ENCODE results near the gene PARPBP.
"Not testable (repeated sequence)": the region's sequence is repeated elsewhere in the genome, so short reads cannot be mapped to it uniquely, and the experiment has no call there.

Gene PARPBP

DNA sequence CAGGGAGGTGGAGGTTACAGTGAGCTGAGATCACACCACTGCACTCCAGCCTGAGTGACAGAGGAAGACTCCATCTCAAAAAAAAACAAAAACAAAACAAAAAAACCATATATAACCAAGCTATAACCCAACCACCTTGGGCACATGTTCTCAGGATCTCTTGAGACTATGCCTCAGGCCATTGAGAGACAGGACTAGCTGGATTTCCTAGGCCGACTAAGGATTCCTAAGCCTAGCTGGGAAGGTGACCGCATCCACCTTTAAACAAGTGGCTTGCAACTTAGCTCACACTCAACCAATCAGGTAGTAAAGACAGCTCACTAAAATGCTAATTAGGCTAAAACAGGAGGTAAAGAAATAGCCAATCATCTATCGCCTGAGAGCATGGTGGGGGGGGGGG is 35.2 kb downstream of the PARPBP start:
- not testable (repeated sequence) for DNase-seq

DNA sequence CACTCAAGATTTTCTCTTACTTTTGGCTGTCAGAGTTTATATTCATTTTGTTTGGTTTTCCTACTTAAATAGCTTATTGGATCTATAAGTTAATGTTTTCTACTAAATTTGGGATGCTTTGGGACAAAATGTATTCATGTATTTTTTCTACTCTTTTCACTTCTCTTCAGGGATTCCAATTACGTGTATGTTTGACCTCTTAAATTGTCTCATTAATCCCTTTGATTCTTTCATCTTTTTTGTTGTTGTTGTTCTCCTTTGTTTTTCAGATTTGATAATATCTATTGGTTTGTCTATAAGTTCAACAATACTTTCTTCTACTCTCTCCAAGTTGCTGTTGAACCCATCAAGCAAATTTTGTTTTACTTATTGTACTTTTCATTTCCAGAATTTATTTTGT is 43.4 kb downstream of the PARPBP start:
- DNase-seq = no peak

DNA sequence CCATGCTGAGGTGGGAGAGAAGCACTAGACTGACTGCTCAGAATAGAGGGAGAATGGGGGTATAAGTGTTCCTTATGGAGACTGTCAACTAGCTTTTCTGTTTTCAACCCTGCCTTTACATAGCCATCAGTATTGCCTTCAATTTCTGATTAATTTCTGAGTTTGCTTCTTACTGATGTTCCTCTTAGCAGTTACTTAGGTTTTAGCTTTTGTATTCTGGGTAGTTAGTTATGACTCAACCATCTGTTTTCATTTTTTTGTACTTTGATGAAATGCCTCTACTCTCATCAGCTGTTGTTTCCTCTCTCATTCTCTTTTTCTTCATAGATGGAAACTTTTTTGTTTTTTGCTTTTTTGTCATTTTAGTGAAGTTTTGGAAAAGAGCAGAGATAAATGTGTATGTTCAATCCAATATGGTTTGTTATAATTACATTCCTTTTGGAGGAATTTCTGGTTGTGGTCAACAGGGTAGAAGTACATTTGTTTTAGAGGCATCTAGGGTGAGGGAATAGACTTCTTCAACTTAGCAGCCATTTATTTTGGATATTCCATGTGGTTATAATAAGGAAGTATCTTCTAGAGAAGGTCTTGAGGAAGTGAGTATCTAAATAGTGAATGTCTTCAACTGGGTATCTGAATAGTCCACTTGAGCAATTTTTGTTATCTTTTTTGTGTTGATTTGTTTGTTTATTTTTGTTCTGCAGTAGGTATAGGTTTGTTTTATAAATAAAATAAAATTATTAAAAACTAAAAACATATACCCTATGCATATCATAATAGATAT is 48.0 kb downstream of the PARPBP start:
- no peak for DNase-seq

DNA sequence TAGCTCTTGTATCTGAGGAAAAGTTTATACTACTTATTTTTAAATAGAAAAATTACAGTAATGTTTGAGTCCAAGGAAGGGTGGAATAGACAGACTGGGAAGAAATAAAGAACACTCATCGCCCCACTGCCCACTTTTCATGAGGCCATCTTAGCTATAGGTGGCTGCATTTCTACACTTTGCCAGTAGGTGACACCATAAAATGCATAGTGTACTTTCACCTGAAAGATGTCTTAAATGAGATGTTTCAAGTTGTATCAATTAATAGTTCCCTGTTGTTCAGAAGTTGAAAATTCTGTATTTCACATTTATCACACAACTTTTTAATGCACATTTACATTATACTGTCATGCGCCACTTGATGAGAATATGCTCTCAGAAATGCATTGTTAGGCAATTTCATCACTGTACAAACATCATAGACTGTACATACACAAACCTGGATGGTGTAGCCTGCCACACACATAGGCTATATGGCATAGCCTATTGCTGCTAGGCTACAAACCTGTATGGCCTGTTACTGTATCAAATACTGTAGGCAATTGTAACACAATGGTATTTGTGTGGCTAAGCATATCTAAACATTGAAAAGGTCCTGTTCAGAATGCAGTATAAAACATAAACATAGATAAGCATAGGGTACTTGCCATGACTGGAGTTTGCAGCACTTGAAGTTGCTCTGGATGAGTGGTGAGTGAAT is 50.1 kb downstream of the PARPBP start:
- peak; percentile 30 for DNase-seq

DNA sequence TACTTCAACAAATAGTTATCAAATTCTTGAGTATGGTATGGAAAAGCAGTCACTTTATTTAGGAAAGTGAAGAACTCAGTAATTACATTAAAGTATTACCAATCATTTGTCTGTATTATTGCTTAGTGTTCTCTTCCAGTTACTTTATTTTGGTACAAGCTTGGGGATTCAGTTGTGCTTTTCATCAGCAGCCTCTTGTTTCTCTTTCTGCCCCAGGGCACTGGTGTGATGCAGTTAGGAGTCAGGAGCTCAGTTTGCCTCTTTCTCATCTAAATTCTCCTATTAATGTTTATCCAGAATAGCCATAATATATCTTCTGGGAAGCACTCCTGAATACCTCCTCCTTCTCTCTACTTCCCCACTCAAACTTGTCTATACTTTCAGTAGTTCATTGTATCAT is 52.0 kb downstream of the PARPBP start:
- no peak for DNase-seq

DNA sequence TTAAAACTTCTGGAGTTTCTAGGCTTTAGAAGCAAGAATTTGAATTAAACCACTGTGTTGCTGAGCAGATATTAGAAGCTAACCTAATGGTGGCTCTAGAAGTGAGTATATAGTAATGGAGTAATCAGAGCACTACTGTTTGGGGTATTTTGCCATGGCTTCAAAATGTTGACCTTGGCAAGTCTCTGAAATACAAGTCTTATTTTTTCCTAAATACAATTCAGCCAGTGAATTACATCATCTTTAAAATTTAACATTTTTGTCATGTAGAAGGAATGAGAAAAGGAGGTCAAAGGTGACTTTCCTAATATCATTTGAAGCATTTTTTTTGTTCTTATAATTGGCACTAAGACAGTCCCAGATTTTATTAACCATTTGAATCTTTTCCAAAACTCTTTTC is 52.5 kb downstream of the PARPBP start:
- no peak for DNase-seq

DNA sequence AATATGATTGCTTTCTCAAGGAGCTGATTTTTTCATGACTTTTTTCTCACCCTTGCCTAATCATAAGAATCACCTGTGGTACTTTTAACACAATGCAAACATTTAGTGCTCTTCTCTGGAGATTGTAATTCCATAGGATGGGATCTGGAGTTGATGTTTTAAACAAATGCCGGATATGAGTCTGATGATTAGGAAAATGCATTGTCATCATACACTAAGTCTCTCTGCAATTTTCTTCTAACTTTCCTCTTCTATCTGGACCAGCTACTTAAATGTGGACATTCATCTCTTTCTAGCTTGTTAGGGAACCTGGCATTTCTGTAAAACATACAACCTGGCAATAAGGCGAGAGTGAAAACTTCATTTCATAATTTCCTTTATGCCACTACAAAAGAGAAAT is 54.1 kb downstream of the PARPBP start:
- DNase-seq = no peak

DNA sequence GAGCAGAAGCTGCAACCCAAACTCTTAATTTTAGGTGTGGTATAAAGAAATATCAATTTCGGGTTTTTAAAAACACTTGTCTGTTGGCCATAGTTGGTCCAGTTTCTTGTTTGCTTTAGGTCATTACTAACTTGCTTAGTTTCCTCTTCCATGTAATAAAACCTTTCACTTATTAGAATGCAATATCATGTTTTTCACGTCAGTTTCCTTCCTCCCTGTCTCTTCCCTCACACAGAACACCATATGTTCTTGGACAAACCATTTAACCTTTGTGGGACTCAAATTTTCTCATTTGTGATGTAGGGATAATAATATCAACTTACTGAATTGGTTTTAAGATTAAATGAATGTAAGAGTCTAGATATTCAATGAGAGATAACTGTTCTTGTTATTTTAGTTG is 54.8 kb downstream of the PARPBP start:
- no peak for DNase-seq

DNA sequence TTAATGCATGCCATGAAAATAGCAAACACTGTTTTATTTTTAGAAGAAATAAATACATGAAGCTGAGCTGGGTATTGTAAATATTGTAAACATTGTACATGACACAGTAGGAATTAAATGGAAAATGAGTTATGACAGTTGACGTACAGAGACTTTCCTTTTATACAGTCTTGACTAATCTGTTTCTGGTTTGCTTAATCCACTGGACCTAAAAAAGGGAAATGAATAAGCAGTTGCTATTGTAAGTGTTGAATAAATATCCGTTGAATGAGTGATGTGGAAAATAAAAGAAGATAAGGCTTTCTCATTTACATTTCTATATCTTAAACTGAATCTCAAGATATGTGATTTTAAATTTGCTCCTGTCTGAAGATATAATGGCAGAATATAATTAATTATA is 62.7 kb downstream of the PARPBP start:
- DNase-seq = no peak

DNA sequence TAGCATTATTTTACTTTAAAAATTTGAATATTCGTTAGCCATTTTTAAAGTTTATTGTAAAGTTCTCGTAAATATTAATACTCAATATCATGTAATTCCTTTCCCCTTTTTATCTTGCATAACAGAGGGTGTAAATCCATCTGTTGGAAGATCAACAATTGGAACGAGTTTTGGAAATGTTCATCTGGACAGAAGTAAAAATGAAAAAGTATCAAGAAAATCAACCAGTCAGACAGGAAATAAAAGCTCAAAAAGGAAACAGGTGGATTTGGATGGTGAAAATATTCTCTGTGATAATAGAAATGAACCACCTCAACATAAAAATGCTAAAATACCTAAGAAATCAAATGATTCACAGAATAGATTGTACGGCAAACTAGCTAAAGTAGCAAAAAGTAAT is 75.8 kb downstream of the PARPBP start:
- DNase-seq = no peak

DNA sequence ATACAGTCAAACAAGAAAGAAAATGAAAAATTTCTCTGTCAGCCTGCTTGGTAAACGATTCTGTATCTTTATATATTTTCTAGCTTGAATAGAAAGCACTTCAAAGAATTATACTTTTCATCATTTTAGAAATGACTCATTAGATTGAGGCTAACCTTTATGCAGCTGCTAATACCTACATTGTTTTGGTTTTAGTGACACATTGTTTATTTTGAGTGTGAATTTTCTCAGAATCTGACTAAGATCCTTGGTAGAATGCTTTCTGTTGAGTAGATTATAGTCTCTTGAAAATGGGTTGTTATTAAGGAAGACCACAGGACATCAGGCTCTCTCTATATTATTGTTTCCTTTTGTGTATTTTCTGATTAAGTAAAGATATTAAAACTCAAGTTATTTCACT is 77.8 kb downstream of the PARPBP start, which contains the start of gene PMCH:
Gene PMCH, minus strand, starts transcription at position 45 of the 400 bp plus-strand sequence. CDS start 63 bp downstream, outside the sequence.
- no peak for DNase-seq

DNA sequence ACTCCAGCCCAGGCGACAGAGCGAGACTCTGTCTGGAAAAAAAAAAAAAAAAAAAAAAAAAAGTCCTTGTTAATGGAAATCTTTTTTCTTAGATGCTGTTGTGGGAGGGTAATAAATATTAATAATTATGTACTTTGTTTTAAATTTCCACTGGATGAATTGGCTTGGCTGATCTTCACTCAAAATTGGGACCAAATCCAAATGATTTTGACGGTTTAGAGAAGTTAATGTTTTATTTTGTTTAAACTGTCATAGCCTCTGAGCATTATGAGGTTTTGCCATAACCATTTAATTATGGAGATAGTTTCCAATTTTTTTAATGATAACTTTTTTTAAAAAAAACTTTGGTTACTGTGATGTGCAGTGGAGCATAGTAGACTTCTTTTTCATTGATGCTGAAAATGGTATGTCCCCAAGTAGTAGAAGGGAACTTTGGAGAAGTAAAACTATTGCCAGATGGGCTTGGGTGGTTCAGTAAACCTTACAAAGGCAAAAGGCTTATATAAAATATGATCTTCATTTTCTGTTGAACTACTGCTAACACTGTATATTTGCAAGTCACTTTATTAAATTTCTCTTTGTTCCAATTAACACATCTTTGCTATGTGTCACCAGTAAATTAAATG is 81.6 kb downstream of the PARPBP start:
- DNase-seq = no peak

DNA sequence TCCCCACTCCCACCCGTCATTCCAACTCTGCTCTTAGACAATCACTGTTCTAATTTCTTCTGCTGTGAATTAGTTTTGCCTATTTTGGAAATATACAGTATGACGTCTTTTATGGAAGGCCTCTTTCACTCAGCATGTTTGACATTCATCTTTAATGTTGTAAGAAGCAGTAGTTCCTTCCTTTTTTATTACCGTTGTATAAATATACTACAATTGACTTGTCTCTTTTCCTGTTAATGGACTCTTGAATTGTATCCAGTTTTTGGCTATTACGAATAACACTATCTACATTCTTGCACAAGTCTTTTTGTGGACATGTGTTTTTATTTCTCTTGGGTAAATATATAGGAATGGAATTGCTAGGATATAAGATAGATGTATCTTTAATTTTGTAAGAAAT is 82.6 kb downstream of the PARPBP start:
- no peak for DNase-seq

DNA sequence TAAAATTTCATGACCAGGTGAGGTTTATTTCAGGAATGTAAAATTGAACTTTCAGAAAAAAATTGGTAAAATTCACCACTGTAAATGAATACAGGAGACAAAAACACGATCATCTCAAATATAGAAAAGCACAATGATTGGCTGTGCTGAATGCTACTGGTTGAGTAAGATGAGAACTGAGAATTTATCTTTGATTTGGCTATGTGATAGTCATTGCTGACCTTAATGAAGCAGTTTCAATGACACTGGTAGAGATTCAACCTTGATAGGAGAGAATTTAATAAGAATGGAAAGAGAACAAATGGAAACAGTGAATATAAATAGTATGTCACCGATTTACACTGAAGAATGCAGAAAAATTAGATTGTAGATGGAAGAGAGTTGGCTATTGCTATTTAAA is 84.0 kb downstream of the PARPBP start:
- no peak for DNase-seq

DNA sequence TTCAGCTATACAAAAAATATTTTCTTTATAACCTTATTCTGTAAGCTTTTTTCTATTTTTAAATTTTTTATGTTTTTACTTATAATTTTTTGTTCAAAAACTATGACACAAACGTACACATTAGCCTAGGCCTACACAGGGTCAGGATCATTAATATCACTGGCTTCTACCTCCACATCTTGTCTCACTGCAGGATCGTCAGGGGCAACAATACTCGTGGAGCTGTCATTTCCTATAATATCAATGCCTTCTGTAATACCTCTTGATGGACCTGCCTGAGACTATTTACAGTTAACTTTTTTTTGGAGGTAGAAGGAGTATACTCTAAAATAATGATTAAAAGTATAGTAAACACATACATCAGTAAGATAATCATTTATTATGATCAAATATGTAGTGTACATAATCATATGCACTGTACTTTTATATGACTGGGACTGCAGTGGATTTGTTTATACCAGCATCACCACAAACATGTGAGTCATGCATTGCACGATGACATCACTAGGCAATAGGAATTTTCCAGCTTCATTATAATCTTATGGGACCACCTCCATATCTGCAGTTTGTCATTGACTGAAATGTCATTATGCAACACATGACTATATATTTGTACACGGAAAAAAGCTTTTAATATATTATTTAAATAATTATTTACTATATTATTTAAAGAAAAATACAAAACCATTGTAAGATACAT is 96.2 kb downstream of the PARPBP start:
- no peak for DNase-seq

DNA sequence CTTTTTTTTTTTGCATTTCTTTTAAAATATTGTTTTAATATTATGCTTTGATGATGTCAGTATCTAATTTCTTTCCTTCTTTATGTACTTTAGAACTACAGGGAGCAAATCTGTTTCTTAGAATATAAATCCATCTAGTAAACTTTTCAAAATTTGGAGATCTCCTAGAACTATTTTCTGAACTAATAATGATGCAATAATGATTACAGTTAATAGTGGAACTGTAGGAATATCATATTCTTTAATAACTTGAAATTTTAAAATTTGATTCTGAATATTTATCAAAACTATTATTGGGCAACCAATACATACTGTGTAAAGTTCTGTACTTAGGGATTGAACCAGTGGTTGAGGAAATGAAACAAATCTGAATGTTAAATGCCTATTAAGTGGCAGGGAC is 100.8 kb downstream of the PARPBP start:
- DNase-seq = no peak

DNA sequence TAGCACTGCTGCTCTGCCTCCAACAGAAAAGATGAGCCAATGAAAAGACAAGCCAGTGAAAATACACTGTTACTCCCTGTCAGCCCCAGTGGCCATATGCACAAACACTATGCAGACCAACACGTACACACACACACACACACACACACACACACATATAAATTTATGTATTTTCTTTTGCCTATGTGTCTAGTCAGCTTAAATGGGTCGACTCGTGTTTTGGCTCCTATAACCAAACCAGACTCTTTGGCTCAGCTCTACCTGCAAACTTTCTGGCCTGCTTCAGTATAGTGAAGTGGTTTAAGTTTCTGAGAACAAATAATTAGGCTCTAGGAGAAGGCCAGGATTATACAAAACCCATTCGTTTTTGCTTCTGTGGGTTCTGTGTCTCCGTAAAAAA is 108.0 kb downstream of the PARPBP start:
- DNase-seq = no peak

DNA sequence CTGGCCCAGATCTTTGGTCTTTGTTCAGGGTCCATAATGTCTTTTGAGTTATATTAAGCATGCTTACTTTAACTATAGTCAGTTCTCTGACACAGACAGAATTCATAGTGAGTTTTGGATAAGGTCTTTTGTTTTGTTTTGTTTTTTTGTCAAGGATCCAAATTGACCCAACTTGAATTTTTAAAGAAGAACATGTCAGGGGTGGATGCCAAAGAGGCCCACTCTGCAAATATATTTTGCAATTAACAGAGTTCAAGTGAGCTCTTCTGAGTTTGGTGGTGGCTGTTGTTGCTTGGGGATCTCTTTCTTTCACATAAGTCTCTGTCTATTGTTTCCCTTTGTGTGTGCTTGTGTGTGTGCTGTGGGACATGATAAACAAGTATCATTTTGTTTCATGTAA is 112.1 kb downstream of the PARPBP start:
- DNase-seq = no peak

DNA sequence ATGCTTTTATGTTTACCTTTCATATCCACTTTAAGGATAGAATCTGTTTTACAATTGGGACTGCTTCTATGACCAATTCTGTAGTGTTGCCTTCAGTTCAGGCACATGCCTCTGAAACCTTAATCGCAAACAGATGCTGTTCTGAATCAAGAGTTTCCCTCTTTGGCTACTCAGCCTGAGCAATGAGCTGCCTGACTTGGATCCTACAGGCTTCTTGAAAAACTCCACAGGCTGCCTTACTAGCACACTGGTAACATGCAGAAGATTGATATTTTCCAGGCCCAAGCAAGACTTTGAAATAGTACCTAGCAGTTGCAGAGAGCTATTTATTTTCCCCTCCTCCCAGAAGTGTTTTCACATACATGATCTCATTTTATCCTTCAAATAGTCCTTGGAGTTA is 112.5 kb downstream of the PARPBP start:
- no peak for DNase-seq

DNA sequence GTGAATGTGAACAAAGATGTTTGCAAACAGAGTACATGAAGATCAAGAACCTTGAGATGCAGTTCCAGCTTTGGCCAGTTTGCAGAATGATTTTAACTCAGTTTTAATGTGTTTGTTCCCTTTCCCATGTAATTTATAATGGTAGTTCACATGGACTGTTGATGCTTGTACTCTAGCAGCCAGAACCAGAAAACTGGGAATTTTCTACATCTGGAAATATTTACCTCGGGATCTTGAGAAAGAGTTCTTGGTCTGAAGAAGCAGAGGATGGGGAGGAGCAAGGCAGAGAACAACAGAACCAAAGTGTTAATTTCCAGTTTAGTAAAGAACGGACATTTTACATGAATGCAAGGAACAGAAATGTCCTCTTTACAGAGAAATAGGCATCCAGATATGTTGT is 114.6 kb downstream of the PARPBP start:
- DNase-seq = no peak

DNA sequence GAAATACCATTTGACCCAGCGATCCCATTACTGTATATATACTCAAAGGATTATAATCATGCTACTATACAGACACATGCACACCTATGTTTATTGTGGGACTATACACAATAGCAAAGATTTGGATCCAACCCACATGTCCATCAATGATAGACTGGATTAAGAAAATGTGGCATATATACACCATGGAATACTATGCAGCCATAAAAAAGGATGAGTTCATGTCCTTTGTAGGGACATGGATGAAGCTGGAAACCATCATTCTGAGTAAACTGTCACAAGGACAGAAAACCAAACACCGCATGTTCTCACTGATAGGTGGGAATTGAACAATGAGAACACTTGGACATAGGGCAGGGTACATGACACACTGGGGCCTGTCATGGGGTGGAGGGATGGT is 120.9 kb downstream of the PARPBP start:
- not testable (repeated sequence) for DNase-seq

Data from NCI-H345 (cell line).